ENCODE measurements around the gene AQP12B.
A peak's percentile ranks its signal among the peaks of the same experiment; 100 is the strongest.

The AQP12B gene

GRCh38 chr2:240717681-240718581, 35.2 kb upstream of the AQP12B start:
- no peak for DNase-seq

- no peak for DNase-seq
Measured at GRCh38 chr2:240717181-240717641, 34.5 kb upstream of the AQP12B start.

GRCh38 chr2:240716130-240716798, 33.6 kb upstream of the AQP12B start:
- no peak for DNase-seq

GRCh38 chr2:240714747-240715725, 32.4 kb upstream of the AQP12B start:
- no peak for DNase-seq

GRCh38 chr2:240713928-240714746, 31.5 kb upstream of the AQP12B start:
- DNase-seq, result no peak

GRCh38 chr2:240713071-240713927, 30.6 kb upstream of the AQP12B start:
- DNase-seq, result no peak

GRCh38 chr2:240712121-240712520, 29.4 kb upstream of the AQP12B start:
- DNase-seq, result no peak

- no peak for DNase-seq
Measured at GRCh38 chr2:240711701-240712100, 29.0 kb upstream of the AQP12B start.

- DNase-seq, result no peak
Measured at GRCh38 chr2:240711296-240711695, 28.6 kb upstream of the AQP12B start.

GRCh38 chr2:240708457-240708856, 25.8 kb upstream of the AQP12B start:
- DNase-seq, result no peak

- DNase-seq, result no peak
Measured at GRCh38 chr2:240707821-240708220, 25.1 kb upstream of the AQP12B start.

GRCh38 chr2:240707043-240707756, 24.5 kb upstream of the AQP12B start:
- DNase-seq, result no peak

- DNase-seq, result no peak
Measured at GRCh38 chr2:240705204-240705791, 22.6 kb upstream of the AQP12B start.

GRCh38 chr2:240704651-240705050, 22.0 kb upstream of the AQP12B start:
- peak; percentile 22 for DNase-seq

GRCh38 chr2:240703417-240704341, 21.0 kb upstream of the AQP12B start:
- DNase-seq, result no peak

- DNase-seq, result no peak
Measured at GRCh38 chr2:240702640-240703011, 19.9 kb upstream of the AQP12B start.

GRCh38 chr2:240701736-240702639, 19.3 kb upstream of the AQP12B start:
- DNase-seq, result no peak

All from stimulated activated CD4-positive, alpha-beta T cell treated with anti-CD3 and anti-CD28 coated beads, Interleukin-12 subunit alpha, Interleukin-12 subunit beta, amount 100 ng/mL, for 4 hours (primary cell).